PC-3 (cell line): ENCODE data around the gene NRXN2. TPM values are rescaled to one million over a fixed set of nuclear protein-coding genes. Genes with fewer than 3 reads are reported as not detected.

Source experiments
- ATAC-seq: fragments of 200-7000 bp; cut with Tn5 transposase; 2 replicates; pipeline ENCODE4 v1.9.1; 2020; ENCODE audit warnings: mild to moderate bottlenecking, moderate library complexity
- BruUV-seq: library from RNA; stranded (reverse); fragments of 400-500 nt; replicated peaks from 2 replicates; lab custom pipeline; 2021; lab: Mats Ljungman, UMichigan
- CTCF ChIA-PET: fragments of 300-600 bp; sonication (Branson Sonifier 250); formaldehyde crosslinking; loops from one replicate; lab custom pipeline; 2022; ENCODE audit warnings: antibody characterized with exemption; lab: Charles Lee
- POLR2A ChIA-PET: fragments of 300-600 bp; sonication (Branson Sonifier 250); formaldehyde crosslinking; loops from one replicate; lab custom pipeline; 2022; ENCODE audit warnings: antibody characterized with exemption; ENCODE audit not compliant: unreplicated experiment; lab: Charles Lee
- DNase-seq: peaks from one replicate; pipeline ENCODE4 v3.0.0-alpha.2; 2015
- H2AFZ ChIP-seq: fragments of 300-600 bp; sonication (generic); 2 replicates; pipeline ENCODE4 v1.6.0; 2016; ENCODE audit warnings: antibody characterized with exemption, low read length
- H3F3A ChIP-seq: fragments of 300-600 bp; sonication (generic); one replicate; pipeline ENCODE4 v1.6.0; 2017; ENCODE audit warnings: antibody characterized with exemption, low read length, control low read depth, mild to moderate bottlenecking; ENCODE audit not compliant: unreplicated experiment
- H3K27ac ChIP-seq: fragments of 300-600 bp; sonication (generic); 2 replicates; pipeline ENCODE4 v1.5.1; 2016; ENCODE audit warnings: mild to moderate bottlenecking, low read length
- H3K27me3 ChIP-seq: fragments of 300-600 bp; sonication (generic); 2 replicates; pipeline ENCODE4 v1.6.1; 2016; ENCODE audit warnings: low read length, mixed read lengths
- H3K36me3 ChIP-seq: fragments of 300-600 bp; sonication (generic); 2 replicates; pipeline ENCODE4 v1.6.1; 2016; ENCODE audit warnings: low read depth, mixed run types, low read length, mixed read lengths
- H3K4me1 ChIP-seq: fragments of 300-600 bp; sonication (generic); 2 replicates; pipeline ENCODE4 v1.5.1; 2016; ENCODE audit warnings: low read length; ENCODE audit not compliant: insufficient read depth
- H3K4me2 ChIP-seq: fragments of 300-600 bp; sonication (generic); 2 replicates; pipeline ENCODE4 v1.6.0; 2016; ENCODE audit warnings: low read length
- H3K4me3 ChIP-seq: fragments of 300-600 bp; sonication (generic); 2 replicates; pipeline ENCODE4 v1.5.1; 2016; ENCODE audit warnings: mild to moderate bottlenecking, low read length, mixed read lengths
- H3K79me2 ChIP-seq: fragments of 300-600 bp; sonication (generic); 2 replicates; pipeline ENCODE4 v1.6.1; 2017; ENCODE audit warnings: low read length, mixed read lengths
- H3K9ac ChIP-seq: fragments of 300-600 bp; sonication (generic); 2 replicates; pipeline ENCODE4 v1.6.0; 2016; ENCODE audit warnings: mild to moderate bottlenecking, low read length
- H3K9me2 ChIP-seq: fragments of 300-600 bp; sonication (generic); replicated peaks from 2 replicates; pipeline ENCODE4 v1.6.1; 2016; ENCODE audit warnings: mixed run types, low read length, mixed read lengths
- H3K9me3 ChIP-seq: fragments of 300-600 bp; sonication (generic); 2 replicates; pipeline ENCODE4 v1.6.1; 2016; ENCODE audit warnings: low read length, mixed read lengths
- H4K20me1 ChIP-seq: fragments of 300-600 bp; sonication (generic); 2 replicates; pipeline ENCODE4 v1.6.1; 2016; ENCODE audit warnings: low read length, mixed read lengths
- EZH2 ChIP-seq: fragments of 300-600 bp; sonication (generic); IDR thresholded peaks from one replicate; pipeline ENCODE4 v1.6.1; 2017; ENCODE audit warnings: antibody characterized with exemption, mild to moderate bottlenecking, low read length; ENCODE audit not compliant: unreplicated experiment
- EZH2phosphoT487 ChIP-seq: fragments of 300-600 bp; sonication (generic); IDR thresholded peaks from 2 replicates; pipeline ENCODE4 v1.6.1; 2018; ENCODE audit warnings: mild to moderate bottlenecking, antibody characterized with exemption, low read length, borderline replicate concordance
- intact Hi-C: fragments of 100-400 bp; cut with micrococcal nuclease; formaldehyde crosslinking; loops from 2 replicates; pipeline ENCODE4 v1.9.0; 2023
- total RNA-seq: library from RNA; depleted of rRNA; stranded (reverse); fragments of >200 nt; gene quantifications from 2 replicates; pipeline ENCODE4 v1.2.3, GENCODE V29; 2014
- TF ChIP-seq, protein P1 (sequence below): fragments of 300-600 bp; sonication (generic); conservative IDR thresholded peaks from 2 replicates; pipeline ENCODE4 v1.5.1; 2017; ENCODE audit warnings: antibody characterized with exemption, low read depth, mild to moderate bottlenecking, low read length

Gene NRXN2
- total RNA-seq, 1 experiment from 2014 or later: not detected

DNA sequence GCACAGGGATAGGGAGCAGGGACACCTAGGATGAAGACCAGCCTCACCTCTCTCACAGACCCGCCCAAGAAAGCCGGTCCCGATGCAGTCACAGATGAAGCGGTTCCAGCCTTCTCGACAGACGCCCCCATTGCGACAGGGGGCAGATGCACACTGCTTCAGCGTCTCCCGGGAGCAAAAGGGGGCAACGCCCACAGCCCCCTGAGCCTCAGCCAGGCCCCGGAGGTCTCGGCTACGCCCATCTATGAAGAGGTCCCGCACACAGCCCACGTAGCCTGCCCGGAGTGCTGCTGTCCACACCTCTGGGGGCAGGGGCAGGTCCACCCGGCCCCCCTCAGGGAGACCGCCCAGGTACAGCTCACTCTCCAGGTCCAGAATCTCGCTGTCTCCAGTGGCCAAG lies 62.3 kb downstream of the NRXN2 start:
- Histone ChIP-seq H3K27me3 (no peaks in the 10 kb centered on the region), H3K9me3 (no peaks in the 10 kb centered on the region), H3K4me3 (no peak overlapping the region), H4K20me1 (no peaks in the 10 kb centered on the region), H3K9me2 (no peaks in the 10 kb centered on the region), H3F3A (no peaks in the 10 kb centered on the region), H2AFZ (no peak overlapping the region), H3K27ac (no peak overlapping the region), H3K79me2 (no peaks in the 10 kb centered on the region), H3K4me2 (no peak overlapping the region), H3K36me3 (no peaks in the 10 kb centered on the region), H3K9ac (no peak overlapping the region), H3K4me1 (peaks cover 16% of the 10 kb centered on the region)
- ATAC-seq (no peak), DNase-seq (no peak)
- POLR2A ChIA-PET: no interaction called here
- no TSS peak for BruUV-seq
- CTCF ChIA-PET: no interaction called here
- TF ChIP-seq EZH2 (no peak), EZH2phosphoT487 (no peak)
- TF ChIP-seq, protein P1, sequence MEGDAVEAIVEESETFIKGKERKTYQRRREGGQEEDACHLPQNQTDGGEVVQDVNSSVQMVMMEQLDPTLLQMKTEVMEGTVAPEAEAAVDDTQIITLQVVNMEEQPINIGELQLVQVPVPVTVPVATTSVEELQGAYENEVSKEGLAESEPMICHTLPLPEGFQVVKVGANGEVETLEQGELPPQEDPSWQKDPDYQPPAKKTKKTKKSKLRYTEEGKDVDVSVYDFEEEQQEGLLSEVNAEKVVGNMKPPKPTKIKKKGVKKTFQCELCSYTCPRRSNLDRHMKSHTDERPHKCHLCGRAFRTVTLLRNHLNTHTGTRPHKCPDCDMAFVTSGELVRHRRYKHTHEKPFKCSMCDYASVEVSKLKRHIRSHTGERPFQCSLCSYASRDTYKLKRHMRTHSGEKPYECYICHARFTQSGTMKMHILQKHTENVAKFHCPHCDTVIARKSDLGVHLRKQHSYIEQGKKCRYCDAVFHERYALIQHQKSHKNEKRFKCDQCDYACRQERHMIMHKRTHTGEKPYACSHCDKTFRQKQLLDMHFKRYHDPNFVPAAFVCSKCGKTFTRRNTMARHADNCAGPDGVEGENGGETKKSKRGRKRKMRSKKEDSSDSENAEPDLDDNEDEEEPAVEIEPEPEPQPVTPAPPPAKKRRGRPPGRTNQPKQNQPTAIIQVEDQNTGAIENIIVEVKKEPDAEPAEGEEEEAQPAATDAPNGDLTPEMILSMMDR: no peak
- intact Hi-C loops: no loop called here

DNA sequence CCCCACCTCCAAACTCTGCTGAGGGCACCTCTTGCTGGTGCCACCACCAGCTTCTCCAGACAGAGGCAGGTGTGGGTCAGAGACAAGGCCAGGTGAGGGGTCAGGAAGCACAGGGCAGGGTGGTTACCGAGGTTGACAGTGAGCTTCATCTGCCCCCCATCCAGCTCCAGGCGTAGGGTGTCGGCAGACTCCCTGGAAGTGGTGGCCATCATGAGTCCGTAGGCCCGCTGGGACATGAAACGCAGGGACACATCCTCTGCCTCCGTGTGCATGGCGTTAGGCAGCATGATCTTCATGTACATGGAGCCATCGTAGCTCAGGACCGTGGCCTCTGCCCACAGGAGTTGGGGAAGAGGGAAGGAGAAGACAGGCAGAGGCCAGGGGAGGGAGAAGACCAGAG lies 62.8 kb downstream of the NRXN2 start:
- H3K9me3 ChIP-seq: no peaks in the 10 kb centered on the region
- H3K9me2 ChIP-seq: no peaks in the 10 kb centered on the region
- H4K20me1 ChIP-seq: no peaks in the 10 kb centered on the region
- H3K4me1 ChIP-seq: peaks cover 16% of the 10 kb centered on the region
- no peak overlapping the region for H2AFZ ChIP-seq
- no peaks in the 10 kb centered on the region for H3K79me2 ChIP-seq
- H3K27ac ChIP-seq: peak overlapping the region; percentile 73; the same call in 1 of the 2 replicates
- no peaks in the 10 kb centered on the region for H3K36me3 ChIP-seq
- TF ChIP-seq EZH2 (no peak), EZH2phosphoT487 (no peak)
- TF ChIP-seq, protein P1: no peak
- H3K27me3 ChIP-seq: no peaks in the 10 kb centered on the region
- BruUV-seq: no TSS peak
- DNase-seq (no peak), ATAC-seq (no peak)
- intact Hi-C loops: no loop called here
- no peak overlapping the region for H3K9ac ChIP-seq
- POLR2A ChIA-PET: no interaction called here
- CTCF ChIA-PET: interaction anchor here (1.1 kb wide), 1 partner anchor 28 kb away, joined by 6 read pairs; no protein-coding TSS in a partner anchor
- no peaks in the 10 kb centered on the region for H3F3A ChIP-seq
- no peak overlapping the region for H3K4me3 ChIP-seq
- peak overlapping the region; percentile 56 for H3K4me2 ChIP-seq

DNA sequence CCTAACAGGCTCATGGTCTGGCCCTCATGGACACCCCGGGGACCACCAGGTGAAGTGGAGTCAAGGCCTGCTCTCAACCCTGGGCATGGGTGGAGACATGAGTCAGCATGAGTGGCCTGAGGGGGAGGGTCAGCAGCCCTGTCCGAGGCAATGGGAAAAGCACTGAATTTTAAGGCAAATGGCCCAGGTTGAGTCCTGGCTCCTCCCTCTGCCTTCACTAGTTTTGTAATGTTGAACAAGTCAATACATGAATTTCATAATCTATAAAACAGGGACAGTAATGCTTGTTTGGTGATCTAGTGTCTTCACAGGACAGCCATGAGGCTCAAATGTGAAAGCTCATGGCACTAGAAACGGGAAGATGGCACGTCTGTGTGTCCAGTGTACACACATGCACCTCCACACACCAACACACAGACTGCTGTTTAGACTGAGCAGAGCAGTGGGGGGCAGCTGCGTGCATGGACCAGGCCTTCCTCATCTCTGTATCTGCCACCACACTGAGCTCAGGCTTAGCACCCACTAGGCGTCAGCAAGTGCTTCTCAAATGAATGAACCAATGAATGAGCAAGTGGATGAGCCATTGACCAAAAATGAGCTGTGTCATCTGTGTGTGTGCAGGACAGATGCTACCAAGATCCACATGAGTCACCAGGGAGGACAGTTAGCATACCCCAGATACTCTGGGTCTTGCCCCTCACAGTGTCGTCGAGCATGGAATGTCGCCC lies 63.4 kb downstream of the NRXN2 start:
- ATAC-seq: peak; percentile 83
- peak overlapping the region; percentile 23; the same call in 1 of the 2 replicates for H3K9ac ChIP-seq

More for the DNA sequence above, 63.4 kb downstream of the NRXN2 start:
- BruUV-seq: no TSS peak
- CTCF ChIA-PET: interaction anchor here (0.5 to 1.1 kb wide), 2 partner anchors 29 to 348 kb away, joined by 6 read pairs; no protein-coding TSS in a partner anchor
- no peaks in the 10 kb centered on the region for H4K20me1 ChIP-seq
- DNase-seq: peak; percentile 93
- H2AFZ ChIP-seq: peak overlapping the region; percentile 17
- no peaks in the 10 kb centered on the region for H3F3A ChIP-seq
- H3K36me3 ChIP-seq: no peaks in the 10 kb centered on the region
- peak overlapping the region; percentile 73 for H3K27ac ChIP-seq
- peak overlapping the region; percentile 56 for H3K4me2 ChIP-seq
- no peaks in the 10 kb centered on the region for H3K9me3 ChIP-seq
- POLR2A ChIA-PET: no interaction called here
- peaks cover 16% of the 10 kb centered on the region for H3K4me1 ChIP-seq
- H3K79me2 ChIP-seq: no peaks in the 10 kb centered on the region
- no peak overlapping the region for H3K4me3 ChIP-seq
- intact Hi-C loops: no loop called here
- H3K9me2 ChIP-seq: no peaks in the 10 kb centered on the region
- no peak for TF ChIP-seq EZH2
- TF ChIP-seq, protein P1: 0 out of 2 replicates have a peak, but pooled peaks have one; percentile 26
- no peaks in the 10 kb centered on the region for H3K27me3 ChIP-seq
